Measurements from ENCODE around the gene LDLRAD3.

- TF ChIP-seq CTCF (IDR thresholded peaks at IDR 0.05) (no peak), EZH2 (IDR thresholded peaks at IDR 0.05) (no peak), EZH2phosphoT487 (IDR thresholded peaks at IDR 0.05) (no peak)
Observed at GRCh38 chr11:36073411-36074203, 129.7 kb downstream of the LDLRAD3 start.
